DMS153 (cell line): ENCODE data around the gene S100A5.
A peak's percentile ranks its signal among the peaks of the same experiment; 100 is the strongest.

Experiments
- DNase-seq: peaks from one replicate; lab custom pipeline; 2025; lab: John Stamatoyannopoulos, UW

Gene S100A5

GRCh38 chr1:153506831-153507413 lies 33.8 kb downstream of the S100A5 start:
- no peak for DNase-seq

GRCh38 chr1:153506386-153506785 lies 34.3 kb downstream of the S100A5 start:
- DNase-seq = no peak

- DNase-seq = no peak
Observed at GRCh38 chr1:153505576-153505975, 35.2 kb downstream of the S100A5 start.

- no peak for DNase-seq
Observed at GRCh38 chr1:153503766-153504165, 37.0 kb downstream of the S100A5 start.

- DNase-seq = no peak
Observed at GRCh38 chr1:153498746-153499145, 42.0 kb downstream of the S100A5 start.

- no peak for DNase-seq
Observed at GRCh38 chr1:153495536-153495935, 45.2 kb downstream of the S100A5 start.

- DNase-seq = peak; percentile 52
Observed at GRCh38 chr1:153494976-153495535, 45.7 kb downstream of the S100A5 start.

GRCh38 chr1:153493343-153493960 lies 47.3 kb downstream of the S100A5 start:
- DNase-seq = peak; percentile 55

- DNase-seq = peak; percentile 91
Observed at GRCh38 chr1:153490272-153491051, 50.3 kb downstream of the S100A5 start.

GRCh38 chr1:153488731-153489130 lies 52.0 kb downstream of the S100A5 start:
- peak; percentile 9 for DNase-seq

- no peak for DNase-seq
Observed at GRCh38 chr1:153487707-153488106, 53.0 kb downstream of the S100A5 start.
